Retina (tissue), 1 donor: ENCODE results near the gene AKR7A2.
"Not testable (repeated sequence)": the region's sequence is repeated elsewhere in the genome, so short reads cannot be mapped to it uniquely, and the experiment has no call there.

Experiments used
- DNase-seq: peaks from one replicate; pipeline ENCODE4 v3.0.0-alpha.2; 2016

Gene AKR7A2

DNA sequence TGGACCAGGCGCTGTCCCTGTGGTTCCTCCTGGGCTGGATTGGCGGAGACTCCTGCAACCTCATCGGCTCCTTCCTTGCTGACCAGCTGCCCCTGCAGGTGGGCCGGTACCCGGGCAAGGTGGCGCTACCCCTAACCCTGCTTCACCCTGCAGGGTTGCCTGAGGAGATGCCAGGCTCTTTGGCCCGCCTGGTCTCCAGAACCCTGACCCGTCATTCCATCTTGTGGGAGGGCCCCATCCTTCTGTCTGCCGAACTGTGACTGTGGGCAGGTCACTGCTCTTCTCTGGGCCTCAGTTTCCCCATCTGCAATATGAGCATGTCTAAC is 12.7 kb upstream of the AKR7A2 start:
- no peak for DNase-seq

GRCh38 chr1:19323987-19324664 is 12.2 kb upstream of the AKR7A2 start:
- DNase-seq, result no peak

GRCh38 chr1:19322481-19322880 is 10.5 kb upstream of the AKR7A2 start:
- no peak for DNase-seq

- DNase-seq, result no peak
Measured at GRCh38 chr1:19321071-19321470, 9.1 kb upstream of the AKR7A2 start.

DNA sequence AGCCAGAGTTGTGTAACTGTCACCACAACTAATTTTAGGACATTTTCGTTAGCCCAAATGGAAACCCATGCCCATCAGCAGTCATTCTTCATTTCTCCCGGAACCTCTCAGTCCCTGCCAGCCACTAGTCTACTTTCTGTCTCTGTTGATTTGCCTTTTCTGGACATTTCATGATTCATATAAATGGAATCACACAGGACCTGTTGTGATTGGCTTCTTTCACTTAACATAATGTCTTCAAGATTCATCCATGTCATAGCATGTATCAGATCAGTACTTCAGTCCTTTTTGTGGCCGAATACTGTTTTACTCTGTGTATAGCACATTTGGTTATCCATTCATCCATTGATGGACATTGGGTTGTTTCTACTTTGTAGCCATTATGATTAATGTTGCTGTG is 7.3 kb upstream of the AKR7A2 start:
- DNase-seq, result no peak

- DNase-seq, result no peak
Measured at GRCh38 chr1:19317126-19317910, 5.4 kb upstream of the AKR7A2 start.

DNA sequence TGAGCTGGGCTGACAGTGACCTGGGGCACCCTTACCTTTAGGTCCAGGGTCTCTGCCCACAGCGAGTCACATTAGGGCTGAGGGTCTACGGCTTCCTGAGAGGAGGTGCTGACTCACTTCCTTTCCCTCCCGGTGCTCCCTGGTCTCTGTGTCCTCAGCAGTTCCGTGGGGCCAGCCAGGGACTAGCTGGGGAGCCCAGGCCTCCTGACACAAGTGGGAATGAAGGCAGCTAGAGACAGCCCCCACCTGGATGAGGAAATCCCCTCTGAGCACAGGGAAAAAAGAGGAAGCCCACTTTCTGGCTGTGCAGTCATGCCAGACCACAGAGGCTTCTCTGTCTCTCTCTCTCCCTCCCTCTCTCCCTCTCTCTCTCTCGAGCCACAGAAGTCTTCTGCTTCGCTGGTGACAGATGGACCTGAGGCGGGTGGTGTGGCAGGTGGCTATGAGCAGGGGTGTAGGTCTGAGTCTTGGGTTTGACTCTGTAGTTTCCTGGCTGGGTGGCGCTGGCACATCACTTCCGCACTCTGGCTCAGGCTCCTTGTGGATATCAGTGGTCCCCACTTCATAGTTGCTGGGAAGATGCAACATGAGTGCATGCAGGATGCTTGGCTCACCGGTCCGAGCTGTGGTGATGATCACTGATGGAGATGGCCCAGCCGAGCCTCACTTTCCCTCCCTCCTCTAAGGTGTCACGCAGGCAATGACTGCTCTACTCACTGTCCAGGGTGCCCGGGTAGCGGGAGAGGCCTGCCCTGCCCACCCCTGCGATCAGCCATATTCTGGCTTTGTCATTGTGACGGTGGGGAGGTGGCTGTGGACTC is 3.6 kb upstream of the AKR7A2 start:
- DNase-seq, result no peak

- no peak for DNase-seq
Measured at GRCh38 chr1:19313961-19314882, 2.3 kb upstream of the AKR7A2 start.

GRCh38 chr1:19313636-19313959 is 1.7 kb upstream of the AKR7A2 start:
- DNase-seq, result no peak

DNA sequence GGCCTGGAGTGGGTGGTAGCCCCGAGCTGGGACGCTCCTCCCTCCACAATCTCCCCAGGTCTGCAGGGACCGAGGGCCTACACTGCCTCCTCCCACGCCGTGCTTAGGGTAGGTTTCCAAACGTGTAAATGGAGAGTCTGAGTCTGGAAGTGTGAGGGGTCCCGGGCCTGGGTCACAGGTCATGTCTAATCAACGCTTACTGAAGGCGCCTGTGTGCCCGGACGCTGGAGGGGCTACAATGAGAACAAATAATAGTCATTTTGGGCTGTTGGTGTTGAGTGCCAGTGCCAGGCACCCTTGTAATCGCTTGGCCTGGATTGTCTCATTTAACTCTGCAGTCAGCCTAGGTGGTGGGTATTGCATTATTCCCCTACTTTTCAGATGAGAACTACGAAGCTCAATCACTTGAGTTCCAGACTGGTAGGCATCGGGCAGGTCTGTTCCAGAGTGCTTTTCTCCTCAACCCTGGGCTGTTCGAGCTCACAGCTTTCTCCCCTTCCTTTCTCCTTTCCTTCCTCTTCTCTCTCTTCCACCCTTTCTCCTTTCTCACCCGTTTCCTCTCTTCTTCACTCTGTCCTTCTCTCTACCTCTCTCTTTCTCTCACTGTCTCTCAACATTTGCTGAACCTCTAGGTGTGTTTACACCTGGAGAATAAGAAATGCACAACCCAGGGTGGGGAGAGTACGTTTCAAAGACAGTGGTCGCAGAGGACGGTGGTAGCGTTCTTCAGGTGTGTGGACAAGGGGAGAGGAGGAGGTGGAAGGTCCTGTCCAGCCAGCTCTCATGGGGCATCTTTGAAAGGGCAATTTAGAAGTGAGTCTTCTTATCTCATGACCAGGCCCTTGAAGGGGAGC is 1.1 kb upstream of the AKR7A2 start:
- no peak for DNase-seq

GRCh38 chr1:19311503-19311930 is 427 bp downstream of the AKR7A2 start:
- DNase-seq, result no peak

DNA sequence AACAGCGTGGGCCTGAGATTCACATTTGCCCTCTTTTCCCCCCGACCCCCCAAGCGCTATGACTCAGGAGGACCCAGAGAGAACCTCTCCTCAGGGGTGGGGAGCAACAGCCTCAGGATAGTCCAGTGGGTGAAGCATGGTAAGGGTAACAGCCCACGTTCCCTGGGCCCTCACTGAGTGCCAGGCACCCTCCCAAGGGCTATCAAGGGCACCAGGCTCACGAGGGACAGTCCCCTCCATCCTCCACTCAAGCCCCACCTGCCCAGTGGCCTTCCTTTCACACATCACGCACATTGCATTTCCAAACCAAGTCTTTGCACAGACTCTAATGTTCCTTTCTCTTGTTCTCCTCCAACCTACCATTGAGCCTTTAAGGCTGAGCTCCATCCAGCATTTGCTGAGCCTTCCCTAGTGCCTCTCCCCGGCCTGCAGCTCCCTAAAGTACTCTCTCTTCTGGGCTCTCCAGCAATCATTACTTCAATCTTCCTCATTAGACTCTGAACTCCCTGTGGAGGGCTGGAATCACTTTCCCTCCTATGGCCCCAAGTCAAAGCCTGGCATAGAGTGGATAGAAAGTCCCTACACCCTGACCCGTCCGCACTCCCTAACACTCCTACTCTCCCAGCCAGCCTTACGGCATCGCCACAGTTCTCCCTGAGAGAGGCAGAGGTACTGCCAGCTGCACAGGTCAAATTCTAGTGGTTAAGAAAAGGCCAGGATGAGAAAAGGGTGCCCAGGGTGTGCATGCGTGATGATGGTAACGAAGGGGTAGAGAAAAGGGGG is 1.0 kb downstream of the AKR7A2 start:
- no peak for DNase-seq

DNA sequence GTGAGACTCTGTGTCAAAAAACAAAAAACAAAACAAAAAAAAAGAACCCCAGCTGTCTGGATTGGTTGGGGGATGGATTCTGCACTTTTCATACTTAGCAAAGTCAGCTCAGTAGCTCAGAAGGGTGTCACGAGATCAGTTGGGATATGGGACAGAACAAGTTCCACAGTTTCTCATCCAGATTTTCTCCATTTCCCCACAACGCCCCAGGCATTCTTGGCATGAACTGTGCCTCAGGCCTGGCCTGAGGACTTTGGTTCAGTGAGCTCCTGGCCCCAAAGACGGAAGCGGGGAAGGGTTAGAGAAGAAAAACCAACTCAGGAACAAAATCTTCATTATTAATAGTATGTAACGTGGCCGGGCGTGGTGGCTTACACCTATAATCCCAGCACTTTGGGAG is 1.9 kb downstream of the AKR7A2 start:
- no peak for DNase-seq

DNA sequence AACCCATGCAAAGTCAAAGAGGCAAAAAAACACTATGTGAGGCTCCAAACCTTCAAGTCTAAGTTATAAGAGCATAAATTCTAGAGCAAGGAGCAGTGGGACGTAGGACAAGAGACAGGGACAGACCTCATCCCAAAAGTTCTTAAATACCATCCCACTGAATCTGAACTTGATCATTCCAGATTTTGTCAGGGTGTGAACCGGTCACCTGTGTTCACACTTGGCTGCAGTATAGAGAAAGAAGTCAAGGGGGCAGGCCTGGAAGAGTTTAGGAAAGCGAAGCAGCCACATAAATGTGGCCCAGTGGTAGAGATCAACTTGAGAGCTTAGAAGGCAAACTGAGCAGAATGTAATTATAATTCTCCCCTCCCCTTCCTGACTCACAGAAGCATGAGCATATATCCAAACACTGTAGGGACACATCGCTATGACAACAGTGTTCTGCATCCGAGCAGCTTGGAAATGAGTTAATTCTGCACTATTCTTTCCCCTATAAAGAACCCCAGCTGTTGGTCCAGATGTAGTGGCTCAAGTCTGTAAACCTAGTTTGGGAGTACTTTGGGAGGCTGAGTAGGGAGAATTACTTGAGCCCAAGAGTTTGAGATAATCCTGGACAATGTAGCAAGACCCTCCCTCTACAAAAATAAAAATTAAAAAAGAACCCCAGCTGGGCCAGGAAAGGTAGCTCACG is 2.7 kb downstream of the AKR7A2 start:
- DNase-seq, result no peak

DNA sequence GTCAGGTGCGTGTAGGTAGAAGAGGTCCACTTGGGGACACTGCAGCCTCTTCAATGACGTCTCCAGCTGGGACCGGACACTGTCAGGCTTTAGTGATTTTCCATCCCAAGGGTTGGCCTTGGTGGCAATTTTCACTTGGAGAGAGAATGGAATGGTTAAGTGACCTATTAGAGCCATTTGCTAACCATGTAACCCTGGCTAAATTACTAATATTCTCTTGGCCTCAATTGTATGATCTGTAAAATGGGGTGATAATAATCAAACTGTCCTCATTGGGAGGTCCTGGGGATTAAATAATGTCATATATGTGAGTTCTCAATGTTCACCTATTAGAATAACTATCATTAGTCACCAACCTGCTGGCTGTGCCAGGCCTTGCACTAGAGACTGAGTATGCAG is 3.4 kb downstream of the AKR7A2 start:
- no peak for DNase-seq

GRCh38 chr1:19307794-19308508 is 4.0 kb downstream of the AKR7A2 start:
- DNase-seq, result no peak

DNA sequence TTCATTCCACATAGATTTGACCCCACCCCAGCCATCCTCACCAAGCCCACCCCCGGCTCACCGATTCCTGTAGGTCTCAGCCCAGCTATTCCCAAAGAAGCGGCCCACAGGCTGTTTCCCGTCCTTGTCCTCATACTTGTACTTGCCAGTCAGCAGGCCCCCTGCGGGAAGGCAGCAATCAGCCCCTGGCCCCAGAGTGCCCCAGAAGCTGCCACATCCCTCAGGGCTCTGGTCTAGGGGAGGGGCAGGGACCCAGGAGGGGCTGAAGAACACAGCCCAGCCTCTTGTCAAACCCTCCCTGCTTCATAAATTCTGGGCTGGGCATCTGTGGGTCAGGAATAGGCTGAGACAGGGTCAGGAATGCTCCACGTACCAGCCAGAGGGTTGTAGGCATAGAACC is 5.0 kb downstream of the AKR7A2 start:
- DNase-seq, result no peak

- no peak for DNase-seq
Measured at GRCh38 chr1:19305880-19306279, 6.1 kb downstream of the AKR7A2 start.

GRCh38 chr1:19304081-19304480 is 7.9 kb downstream of the AKR7A2 start:
- DNase-seq, result not testable (repeated sequence)

DNA sequence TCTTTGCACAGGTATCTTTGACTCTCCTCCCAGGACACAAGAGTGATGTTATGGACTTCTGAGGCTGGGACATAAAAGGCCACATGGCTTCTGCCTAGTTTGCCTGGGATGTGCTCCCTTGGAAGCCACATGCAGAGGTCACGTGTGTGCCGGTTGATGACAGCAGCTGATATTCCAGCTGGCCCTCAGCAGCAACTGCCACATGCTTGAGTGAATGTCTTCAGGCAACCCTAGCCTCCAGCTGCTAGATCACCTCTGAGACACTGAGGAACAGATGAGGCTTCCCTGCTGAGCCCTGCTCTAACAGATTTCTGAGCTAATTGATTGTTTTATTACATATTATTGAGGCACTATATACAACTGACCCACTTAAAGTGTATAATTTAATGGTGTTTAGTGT is 11.7 kb downstream of the AKR7A2 start:
- DNase-seq, result no peak
